Measurements from ENCODE around the gene SGCA. TPM values are rescaled to one million over a fixed set of nuclear protein-coding genes. Genes with fewer than 3 reads are reported as not detected.

SGCA gene
- total and polyA plus RNA-seq, 2 of the 8 experiments (the other 6 are each of a cell fraction or from before 2014, with no cell fraction given), result 0.12 TPM; not detected in 1

- TF ChIP-seq GABPA (IDR thresholded peaks at IDR 0.05; ENCODE audit: borderline replicate concordance, insufficient read depth, low read length) (no peak), NRF1 (IDR thresholded peaks at IDR 0.05; ENCODE audit: low read depth, low read length) (no peak), HDAC6 (IDR thresholded peaks at IDR 0.05; ENCODE audit: low read depth, low read length) (no peak), KDM1A (IDR thresholded peaks at IDR 0.05; ENCODE audit: borderline replicate concordance, low read length) (no peak)
Observed at GRCh38 chr17:50188921-50189549, 23.2 kb downstream of the SGCA start (continued).
